GM21526 (cell line): ENCODE data around the gene CCDC136.

Experiments used
- ATAC-seq: cut with Tn5 transposase; IDR thresholded peaks from one replicate; pipeline ENCODE4 v1.9.1; 2021; ENCODE audit warnings: moderate library complexity; ENCODE audit not compliant: unreplicated experiment, low FRiP score

The CCDC136 gene

DNA sequence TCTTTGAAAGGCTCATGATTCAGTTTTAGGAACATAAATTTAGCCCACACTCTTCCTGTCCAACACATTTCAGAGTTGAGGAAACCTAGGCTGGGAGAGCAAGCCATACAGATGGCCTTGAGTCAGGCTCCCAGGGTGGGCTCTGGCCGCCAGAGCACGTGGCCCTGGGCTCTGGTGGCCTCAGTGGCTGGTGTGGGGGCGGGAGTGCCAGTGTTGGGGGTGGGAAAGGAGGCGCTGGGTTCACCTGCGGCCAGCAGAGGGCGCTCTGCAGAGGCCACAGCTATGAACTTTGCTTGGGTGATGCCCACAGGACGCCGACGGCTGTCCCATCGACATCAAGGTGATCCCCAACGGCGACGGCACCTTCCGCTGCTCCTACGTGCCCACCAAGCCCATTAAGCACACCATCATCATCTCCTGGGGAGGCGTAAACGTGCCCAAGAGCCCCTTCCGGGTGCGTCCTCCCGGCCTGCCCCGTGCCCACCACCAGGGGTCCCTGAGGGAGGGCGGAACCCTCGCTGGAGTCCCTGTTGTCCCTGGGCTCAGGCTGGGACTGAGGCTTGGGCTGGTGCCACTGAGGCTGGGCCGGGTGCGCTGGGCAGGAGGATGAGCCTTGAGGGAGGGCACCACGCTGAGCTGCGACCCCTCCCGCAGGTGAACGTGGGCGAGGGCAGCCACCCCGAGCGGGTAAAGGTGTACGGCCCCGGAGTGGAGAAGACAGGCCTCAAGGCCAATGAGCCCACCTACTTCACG, 50.3 kb downstream of the CCDC136 start:
- no peak for ATAC-seq

DNA sequence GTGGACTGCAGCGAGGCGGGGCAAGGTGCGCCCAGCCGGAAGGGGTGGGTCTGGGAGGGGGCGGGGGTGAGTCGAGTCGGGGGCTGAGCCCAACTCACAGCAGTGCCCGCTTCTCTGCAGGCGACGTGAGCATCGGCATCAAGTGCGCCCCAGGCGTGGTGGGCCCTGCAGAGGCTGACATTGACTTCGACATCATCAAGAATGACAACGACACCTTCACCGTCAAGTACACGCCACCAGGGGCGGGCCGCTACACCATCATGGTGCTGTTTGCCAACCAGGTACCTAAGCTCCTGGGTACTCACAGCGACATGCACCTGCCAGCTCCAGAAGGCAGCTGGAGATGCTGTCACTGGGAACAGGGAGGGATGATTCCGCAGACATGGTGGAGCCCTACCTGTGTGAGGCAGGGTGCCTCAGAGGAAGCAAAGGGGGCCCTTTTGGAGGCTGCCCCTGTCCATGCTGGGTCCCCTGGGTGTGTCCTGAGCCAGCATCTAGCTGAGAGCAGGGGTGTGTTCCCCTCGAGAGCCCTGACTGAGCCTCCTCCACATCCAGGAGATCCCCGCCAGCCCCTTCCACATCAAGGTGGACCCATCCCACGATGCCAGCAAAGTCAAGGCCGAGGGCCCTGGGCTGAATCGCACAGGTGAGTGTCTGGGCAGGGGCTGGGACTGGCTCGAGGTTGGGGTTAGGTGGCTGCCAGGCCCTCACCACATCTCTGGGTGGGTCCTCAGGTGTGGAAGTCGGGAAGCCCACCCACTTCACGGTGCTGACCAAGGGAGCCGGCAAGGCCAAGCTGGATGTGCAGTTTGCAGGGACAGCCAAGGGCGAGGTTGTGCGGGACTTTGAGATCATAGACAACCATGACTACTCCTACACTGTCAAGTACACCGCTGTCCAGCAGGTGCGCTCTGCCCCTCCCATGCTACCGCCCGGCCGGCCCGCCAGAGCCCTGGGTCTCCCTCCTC, 51.2 kb downstream of the CCDC136 start:
- ATAC-seq, result no peak

- ATAC-seq, result no peak
Observed at GRCh38 chr7:128843938-128844621, 52.3 kb downstream of the CCDC136 start.

DNA sequence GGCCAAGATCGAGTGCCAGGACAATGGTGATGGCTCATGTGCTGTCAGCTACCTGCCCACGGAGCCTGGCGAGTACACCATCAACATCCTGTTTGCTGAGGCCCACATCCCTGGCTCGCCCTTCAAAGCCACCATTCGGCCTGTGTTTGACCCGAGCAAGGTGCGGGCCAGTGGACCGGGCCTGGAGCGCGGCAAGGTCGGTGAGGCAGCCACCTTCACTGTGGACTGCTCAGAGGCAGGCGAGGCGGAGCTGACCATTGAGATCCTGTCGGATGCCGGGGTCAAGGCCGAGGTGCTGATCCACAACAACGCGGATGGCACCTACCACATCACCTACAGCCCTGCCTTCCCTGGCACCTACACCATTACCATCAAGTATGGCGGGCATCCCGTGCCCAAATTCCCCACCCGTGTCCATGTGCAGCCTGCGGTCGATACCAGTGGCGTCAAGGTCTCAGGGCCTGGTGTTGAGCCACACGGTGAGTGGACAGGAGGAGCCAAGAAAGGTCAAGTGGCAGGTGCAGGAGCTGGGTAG, 53.1 kb downstream of the CCDC136 start:
- ATAC-seq, result no peak

- no peak for ATAC-seq
Observed at GRCh38 chr7:128845475-128845874, 53.7 kb downstream of the CCDC136 start.

DNA sequence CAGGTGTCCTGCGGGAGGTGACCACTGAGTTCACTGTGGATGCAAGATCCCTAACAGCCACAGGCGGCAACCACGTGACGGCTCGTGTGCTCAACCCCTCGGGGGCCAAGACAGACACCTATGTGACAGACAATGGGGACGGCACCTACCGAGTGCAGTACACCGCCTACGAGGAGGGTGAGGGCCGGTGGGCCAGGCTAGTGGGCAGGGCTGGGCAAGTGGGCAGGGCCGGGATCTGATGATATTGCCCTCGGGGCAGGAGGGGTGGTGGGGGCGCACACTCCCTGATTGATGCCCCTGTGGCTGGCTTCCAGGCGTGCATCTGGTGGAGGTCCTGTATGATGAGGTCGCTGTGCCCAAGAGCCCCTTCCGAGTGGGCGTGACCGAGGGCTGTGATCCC, 54.2 kb downstream of the CCDC136 start:
- ATAC-seq, result no peak

DNA sequence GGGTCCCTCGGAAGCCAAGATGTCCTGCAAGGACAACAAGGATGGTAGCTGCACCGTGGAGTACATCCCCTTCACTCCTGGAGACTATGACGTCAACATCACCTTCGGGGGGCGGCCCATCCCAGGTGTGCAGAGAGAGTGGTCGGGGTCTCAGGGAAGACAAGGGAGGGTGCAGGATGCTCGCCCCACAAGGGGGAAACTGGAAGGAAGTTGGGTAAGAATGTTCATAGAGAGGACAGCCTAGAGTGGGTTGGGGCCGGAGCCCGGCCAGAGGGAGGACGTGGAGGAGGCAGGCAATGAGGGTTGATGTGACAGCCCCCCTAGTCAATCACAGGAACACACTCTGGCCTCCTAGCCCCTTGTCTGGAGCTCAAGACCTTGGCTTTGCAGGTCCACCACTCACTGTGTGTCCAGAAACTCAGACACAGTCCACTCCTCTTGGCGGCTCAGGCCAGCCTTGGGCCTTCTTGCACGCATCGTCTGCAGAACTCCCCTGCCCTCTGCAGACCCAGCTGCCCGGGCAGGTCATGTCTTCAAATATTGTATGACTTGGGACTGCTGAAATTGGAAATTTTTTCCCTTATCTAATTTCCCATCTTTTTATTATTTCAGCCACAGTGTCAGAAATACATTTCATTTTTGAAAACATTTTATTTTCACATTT, 55.1 kb downstream of the CCDC136 start:
- no peak for ATAC-seq

- ATAC-seq, result no peak
Observed at GRCh38 chr7:128847721-128848211, 56.0 kb downstream of the CCDC136 start.

GRCh38 chr7:128848289-128849155, 56.8 kb downstream of the CCDC136 start:
- no peak for ATAC-seq

DNA sequence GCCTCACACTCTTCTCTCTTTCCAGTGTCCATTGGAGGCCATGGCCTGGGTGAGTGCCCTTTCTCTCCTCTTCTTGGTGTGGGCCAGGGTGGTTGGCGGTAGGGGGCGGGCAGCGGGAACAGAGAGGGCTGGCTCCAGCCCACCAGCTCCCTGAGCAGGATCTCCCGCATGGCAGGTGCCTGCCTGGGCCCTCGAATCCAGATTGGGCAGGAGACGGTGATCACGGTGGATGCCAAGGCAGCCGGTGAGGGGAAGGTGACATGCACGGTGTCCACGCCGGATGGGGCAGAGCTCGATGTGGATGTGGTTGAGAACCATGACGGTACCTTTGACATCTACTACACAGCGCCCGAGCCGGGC, 57.4 kb downstream of the CCDC136 start:
- ATAC-seq, result no peak

DNA sequence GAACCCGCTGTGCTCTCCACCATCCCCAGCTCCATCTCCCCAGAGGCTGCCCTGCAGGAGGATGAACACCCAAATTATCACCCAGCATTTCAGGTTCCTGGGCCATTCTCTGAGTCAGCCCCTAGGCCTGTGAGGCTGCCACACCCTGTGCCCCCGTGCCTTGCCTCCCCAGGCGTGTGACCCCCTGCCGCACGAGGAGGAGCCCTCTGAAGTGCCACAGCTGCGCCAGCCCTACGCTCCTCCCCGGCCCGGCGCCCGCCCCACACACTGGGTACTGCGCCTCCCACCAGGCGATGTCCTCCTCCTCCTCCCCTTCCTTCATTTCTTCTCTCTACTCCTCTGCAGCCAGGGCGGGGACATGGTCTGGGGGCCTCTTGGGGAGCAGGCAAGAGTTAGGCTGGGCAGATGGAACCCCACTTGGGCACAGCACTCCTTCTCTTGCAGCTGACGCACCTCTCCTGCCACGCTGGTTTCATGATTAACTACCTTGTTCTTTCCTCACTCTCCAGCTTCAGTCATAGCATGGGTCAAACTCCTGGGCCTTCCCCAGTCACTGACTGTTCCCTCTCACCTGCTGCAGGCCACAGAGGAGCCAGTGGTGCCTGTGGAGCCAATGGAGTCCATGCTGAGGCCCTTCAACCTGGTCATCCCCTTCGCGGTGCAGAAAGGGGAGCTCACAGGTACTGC, 58.2 kb downstream of the CCDC136 start:
- no peak for ATAC-seq

- ATAC-seq, result no peak
Observed at GRCh38 chr7:128852537-128853254, 60.9 kb downstream of the CCDC136 start.

DNA sequence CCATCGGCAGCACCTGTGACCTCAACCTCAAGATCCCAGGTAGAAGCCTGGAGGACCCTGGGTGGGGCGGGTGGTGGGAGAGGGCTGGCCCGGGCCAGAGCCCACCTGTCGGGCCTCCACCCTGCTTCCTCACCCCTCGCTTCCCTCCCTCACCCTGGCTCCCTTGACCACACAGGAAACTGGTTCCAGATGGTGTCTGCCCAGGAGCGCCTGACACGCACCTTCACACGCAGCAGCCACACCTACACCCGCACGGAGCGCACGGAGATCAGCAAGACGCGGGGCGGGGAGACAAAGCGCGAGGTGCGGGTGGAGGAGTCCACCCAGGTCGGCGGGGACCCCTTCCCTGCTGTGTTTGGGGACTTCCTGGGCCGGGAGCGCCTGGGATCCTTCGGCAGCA, 62.0 kb downstream of the CCDC136 start:
- ATAC-seq, result no peak

GRCh38 chr7:128854396-128854795, 62.6 kb downstream of the CCDC136 start:
- ATAC-seq, result no peak

DNA sequence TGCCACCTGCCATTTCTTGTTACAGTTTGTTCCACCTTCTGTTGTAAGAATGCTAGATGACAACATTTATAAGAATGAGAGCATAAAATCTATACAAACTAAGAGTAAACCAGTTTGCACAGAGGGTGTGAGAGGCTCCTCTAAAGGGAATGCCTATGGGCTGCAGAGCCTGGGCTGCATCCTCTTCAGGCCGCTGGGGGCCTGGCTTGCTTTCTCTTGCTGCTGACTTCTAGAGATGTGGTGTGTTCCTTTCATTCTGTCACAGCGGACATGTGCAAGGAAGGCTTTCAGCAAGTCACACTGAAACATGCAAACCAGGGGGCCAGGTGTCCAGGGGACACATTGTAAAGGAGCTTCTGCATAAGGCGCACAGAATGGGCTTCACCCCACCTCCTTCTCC, 63.8 kb downstream of the CCDC136 start:
- ATAC-seq, result no peak

GRCh38 chr7:128856001-128856718, 64.4 kb downstream of the CCDC136 start:
- ATAC-seq, result no peak
